Activated naive CD4-positive, alpha-beta T cell treated with anti-CD3 and anti-CD28 coated beads, Interleukin-2, amount 10 ng/mL, durations not matched to agents 7 days and 5 days (primary cell): Measurements from ENCODE around the gene FGFR3.

Source experiments
- CTCF ChIA-PET: fragments of 350-600 bp; sonication (Branson Sonifier 250); formaldehyde crosslinking; loops from one replicate; lab custom pipeline; 2021; ENCODE audit warnings: antibody characterized with exemption; lab: Charles Lee
- DNase-seq: peaks from one replicate; pipeline ENCODE4 v3.0.0-alpha.2; 2020
- H3K27ac Mint-ChIP-seq: one replicate; pipeline ENCODE4 v1.8.0; 2021; ENCODE audit warnings: mild to moderate bottlenecking, moderate library complexity, mixed read lengths
- H3K27me3 Mint-ChIP-seq: one replicate; pipeline ENCODE4 v1.8.0; 2021; ENCODE audit warnings: mild to moderate bottlenecking, mixed read lengths
- H3K36me3 Mint-ChIP-seq: one replicate; pipeline ENCODE4 v1.8.0; 2021; ENCODE audit warnings: mixed read lengths
- H3K4me1 Mint-ChIP-seq: one replicate; pipeline ENCODE4 v1.8.0; 2021; ENCODE audit warnings: mixed read lengths
- H3K4me3 Mint-ChIP-seq: one replicate; pipeline ENCODE4 v1.8.0; 2021; ENCODE audit warnings: mild to moderate bottlenecking, moderate library complexity, mixed read lengths
- H3K9me3 Mint-ChIP-seq: one replicate; pipeline ENCODE4 v1.8.0; 2021; ENCODE audit warnings: mixed read lengths

The FGFR3 gene

DNA sequence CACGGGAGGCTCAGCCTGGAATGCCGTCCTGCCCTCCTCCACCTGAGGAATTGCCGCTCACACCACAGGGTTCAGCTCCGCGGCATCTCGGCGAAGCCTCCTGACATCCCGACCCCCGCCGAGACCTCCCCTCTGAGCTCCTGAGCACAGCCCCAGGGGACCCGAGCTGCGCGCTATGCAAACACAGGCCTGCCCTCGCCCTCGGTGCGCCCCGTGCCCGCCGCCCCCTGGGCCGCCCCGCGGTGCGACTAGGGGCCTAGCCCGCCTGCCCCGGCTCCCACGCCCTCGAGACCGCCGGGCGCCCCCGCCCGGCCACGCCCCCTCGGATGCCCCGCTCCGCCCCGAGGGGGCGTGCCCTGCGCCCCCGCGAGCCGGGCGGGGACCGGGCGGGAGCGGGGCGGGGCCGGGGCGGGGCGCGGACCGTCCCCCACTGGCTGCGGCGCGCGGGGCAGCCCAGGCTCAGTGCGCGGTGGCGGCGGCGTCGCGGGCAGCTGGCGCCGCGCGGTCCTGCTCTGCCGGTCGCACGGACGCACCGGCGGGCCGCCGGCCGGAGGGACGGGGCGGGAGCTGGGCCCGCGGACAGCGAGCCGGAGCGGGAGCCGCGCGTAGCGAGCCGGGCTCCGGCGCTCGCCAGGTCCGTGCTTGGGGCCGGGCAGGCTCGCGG, at the start of gene FGFR3:
Gene FGFR3, plus strand, starts transcription at position 462 of the 664 bp plus-strand sequence. CDS start 642 bp downstream, outside the sequence.
- peaks cover 2% of the 10 kb centered on the region for H3K4me1 Mint-ChIP-seq
- H3K9me3 Mint-ChIP-seq = no peaks in the 10 kb centered on the region
- peak; percentile 49 for DNase-seq
- peak within 1 kb of the TSS; percentile 33 for H3K4me3 Mint-ChIP-seq
- H3K27ac Mint-ChIP-seq = no peak within 1 kb of the TSS
- CTCF ChIA-PET = interaction anchor here (1.6 kb wide), 1 partner anchor 16 kb away, joined by 5 read pairs; no protein-coding TSS in a partner anchor
- H3K36me3 Mint-ChIP-seq = no peaks in the 10 kb centered on the region
- peaks cover 70% of the 10 kb centered on the region for H3K27me3 Mint-ChIP-seq

DNA sequence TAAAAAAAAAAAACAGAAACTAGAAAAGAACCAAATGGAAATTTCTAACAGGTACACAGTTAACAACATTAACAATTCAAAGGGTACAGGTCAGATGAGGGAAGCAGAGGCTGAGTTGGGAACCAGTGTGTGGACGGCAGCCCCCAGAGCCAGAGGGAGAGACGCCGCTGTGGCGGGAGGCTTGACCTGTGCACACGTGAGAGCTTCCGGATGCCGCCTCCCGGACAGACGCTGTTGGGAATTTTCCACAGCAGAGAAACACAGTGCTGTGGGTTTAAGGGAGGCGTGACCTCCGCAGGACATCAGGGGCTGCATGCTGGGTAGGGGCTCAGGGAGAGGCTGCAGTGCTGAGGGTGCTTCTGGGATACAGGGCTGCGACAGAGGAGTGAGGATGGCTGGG, 49.5 kb upstream of the FGFR3 start:
- H3K4me1 Mint-ChIP-seq = no peaks in the 10 kb centered on the region
- no peak for DNase-seq
- H3K36me3 Mint-ChIP-seq = peaks cover 48% of the 10 kb centered on the region
- no peak overlapping the region for H3K4me3 Mint-ChIP-seq
- H3K27me3 Mint-ChIP-seq = no peaks in the 10 kb centered on the region
- CTCF ChIA-PET = interaction anchor here (0.6 to 2.8 kb wide), 2 partner anchors 65 to 721 kb away, joined by 3 to 16 read pairs; no protein-coding TSS in a partner anchor
- H3K9me3 Mint-ChIP-seq = peaks cover 4% of the 10 kb centered on the region
- peak overlapping the region; percentile 69 for H3K27ac Mint-ChIP-seq

DNA sequence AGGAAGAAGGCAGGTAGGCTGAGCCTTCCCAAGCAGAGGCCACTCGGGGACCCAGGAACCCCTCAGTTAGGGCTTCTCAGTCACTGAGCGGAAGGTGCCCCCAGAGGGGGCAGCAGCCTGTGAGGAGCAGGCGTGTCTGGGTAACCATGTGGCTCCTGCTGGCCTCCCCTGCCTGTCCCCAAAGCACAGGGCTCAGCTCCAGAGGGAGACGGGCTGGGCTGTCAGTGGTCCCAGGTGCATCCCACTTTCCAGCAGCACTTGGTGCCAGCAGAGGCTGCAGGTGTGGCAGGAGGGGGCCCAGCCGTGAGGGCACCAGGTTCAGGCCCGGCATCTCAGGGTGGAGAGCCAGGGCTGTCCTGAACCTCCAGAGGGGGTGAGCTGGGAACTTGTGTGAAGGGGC, 49.1 kb upstream of the FGFR3 start:
- CTCF ChIA-PET = interaction anchor here (0.6 to 2.8 kb wide), 5 partner anchors 11 to 721 kb away, joined by 3 to 16 read pairs (median 8); no protein-coding TSS in a partner anchor
- no peak for DNase-seq
- Mint-ChIP-seq H3K4me3 (no peak overlapping the region), H3K36me3 (peaks cover 44% of the 10 kb centered on the region), H3K4me1 (no peaks in the 10 kb centered on the region), H3K9me3 (no peaks in the 10 kb centered on the region), H3K27me3 (no peaks in the 10 kb centered on the region), H3K27ac (no peak overlapping the region)

DNA sequence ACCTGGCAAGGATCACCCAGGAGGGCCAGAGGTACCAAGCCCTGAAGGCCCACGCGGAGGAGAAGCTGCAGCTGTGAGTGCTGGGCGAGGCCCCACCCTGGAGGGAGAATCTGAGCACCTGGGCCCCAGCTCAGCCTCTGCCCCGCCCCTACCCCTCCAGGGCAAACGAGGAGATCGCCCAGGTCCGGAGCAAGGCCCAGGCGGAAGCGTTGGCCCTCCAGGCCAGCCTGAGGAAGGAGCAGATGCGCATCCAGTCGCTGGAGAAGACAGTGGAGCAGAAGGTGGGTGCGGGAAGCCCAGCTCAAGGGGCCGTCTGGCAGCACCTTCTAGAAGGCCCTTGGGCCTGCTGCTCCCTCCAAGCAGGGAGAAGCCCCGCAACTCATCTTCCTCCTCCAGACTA, 48.5 kb upstream of the FGFR3 start:
- CTCF ChIA-PET = interaction anchor here (1.4 to 2.8 kb wide), 6 partner anchors 10 to 66 kb away, joined by 3 to 16 read pairs (median 7); no protein-coding TSS in a partner anchor
- Mint-ChIP-seq H3K27ac (peak overlapping the region; percentile 53), H3K27me3 (no peaks in the 10 kb centered on the region), H3K4me1 (no peaks in the 10 kb centered on the region), H3K9me3 (no peaks in the 10 kb centered on the region), H3K4me3 (no peak overlapping the region), H3K36me3 (peaks cover 41% of the 10 kb centered on the region)
- no peak for DNase-seq

DNA sequence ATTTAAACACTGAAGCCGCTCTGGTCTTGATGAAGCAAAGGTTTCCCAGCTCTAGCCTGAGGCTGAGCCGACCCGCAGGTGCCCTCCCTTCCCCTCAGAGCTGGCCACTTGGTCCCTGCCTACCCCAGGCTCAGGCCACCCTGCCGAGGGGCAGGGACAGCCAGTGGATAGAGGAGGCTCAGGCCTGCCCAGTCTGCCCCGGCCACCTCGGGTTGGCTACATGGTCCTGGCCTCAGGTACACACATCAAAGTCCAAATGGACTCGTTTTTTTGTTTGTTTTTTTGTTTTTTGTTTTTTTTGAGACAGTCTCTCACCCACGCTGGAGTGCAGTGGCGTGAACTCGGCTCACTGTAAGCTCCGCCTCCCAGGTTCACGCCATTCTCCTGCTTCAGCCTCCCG, 47.9 kb upstream of the FGFR3 start:
- H3K9me3 Mint-ChIP-seq = no peaks in the 10 kb centered on the region
- no peak overlapping the region for H3K4me3 Mint-ChIP-seq
- H3K4me1 Mint-ChIP-seq = no peaks in the 10 kb centered on the region
- CTCF ChIA-PET = interaction anchor here (0.8 to 2.8 kb wide), 9 partner anchors 9 to 200 kb away, joined by 3 to 16 read pairs (median 6); no protein-coding TSS in a partner anchor
- peak overlapping the region; percentile 53 for H3K27ac Mint-ChIP-seq
- peaks cover 39% of the 10 kb centered on the region for H3K36me3 Mint-ChIP-seq
- no peak for DNase-seq
- no peaks in the 10 kb centered on the region for H3K27me3 Mint-ChIP-seq

DNA sequence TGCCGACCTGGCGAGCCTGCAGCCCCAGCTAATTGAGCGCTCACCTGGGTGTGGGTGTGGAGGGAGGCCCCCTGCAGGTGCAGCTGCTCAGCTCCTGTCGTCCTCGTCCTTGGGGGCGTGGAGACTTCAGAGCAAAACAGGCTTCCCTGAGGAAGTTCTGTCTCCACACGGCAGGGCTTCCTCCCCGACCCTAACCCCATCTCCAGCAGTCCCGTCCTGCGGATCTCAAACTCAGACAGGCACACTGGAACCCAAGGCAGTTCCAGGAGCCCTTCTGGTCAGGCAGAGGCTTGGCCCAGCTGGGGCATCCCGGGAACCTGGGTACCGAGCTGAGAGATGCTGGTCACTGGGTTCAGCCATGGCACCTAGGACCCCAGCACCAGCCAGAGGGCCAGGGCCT, 47.4 kb upstream of the FGFR3 start:
- H3K4me1 Mint-ChIP-seq = peaks cover 2% of the 10 kb centered on the region
- DNase-seq = no peak
- CTCF ChIA-PET = interaction anchor here (0.8 to 2.8 kb wide), 9 partner anchors 9 to 199 kb away, joined by 3 to 16 read pairs (median 6); no protein-coding TSS in a partner anchor
- H3K9me3 Mint-ChIP-seq = no peaks in the 10 kb centered on the region
- H3K27ac Mint-ChIP-seq = no peak overlapping the region
- peaks cover 34% of the 10 kb centered on the region for H3K36me3 Mint-ChIP-seq
- no peak overlapping the region for H3K4me3 Mint-ChIP-seq
- H3K27me3 Mint-ChIP-seq = no peaks in the 10 kb centered on the region

DNA sequence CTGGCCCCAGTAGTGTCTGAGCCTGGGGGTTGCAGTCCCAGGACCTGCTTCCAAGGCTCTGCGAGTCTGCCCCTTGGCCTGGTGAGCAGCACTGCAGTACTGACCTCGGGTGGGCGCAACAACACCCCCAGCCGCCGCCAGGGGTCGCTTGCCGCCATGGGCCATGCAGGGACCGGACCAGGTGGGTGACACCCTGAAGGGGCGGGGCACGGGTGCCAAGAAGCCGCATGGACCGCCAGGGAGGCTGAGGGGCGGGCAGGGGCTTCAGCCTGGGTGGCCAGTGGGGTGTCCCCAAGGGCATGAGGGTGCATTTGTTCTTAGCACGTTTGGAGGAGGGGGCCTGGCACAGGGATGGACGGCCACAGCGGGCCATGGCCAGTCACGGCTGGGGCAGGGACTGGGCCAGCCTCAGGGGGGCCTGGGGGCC, 46.8 kb upstream of the FGFR3 start:
- peak; percentile 85 for DNase-seq
- no peak overlapping the region for H3K4me3 Mint-ChIP-seq
- CTCF ChIA-PET = interaction anchor here (1.2 to 2.8 kb wide), 5 partner anchors 8 to 199 kb away, joined by 3 to 16 read pairs (median 4); no protein-coding TSS in a partner anchor
- H3K36me3 Mint-ChIP-seq = peaks cover 28% of the 10 kb centered on the region
- H3K9me3 Mint-ChIP-seq = no peaks in the 10 kb centered on the region
- peaks cover 5% of the 10 kb centered on the region for H3K4me1 Mint-ChIP-seq
- no peak overlapping the region for H3K27ac Mint-ChIP-seq
- H3K27me3 Mint-ChIP-seq = no peaks in the 10 kb centered on the region

DNA sequence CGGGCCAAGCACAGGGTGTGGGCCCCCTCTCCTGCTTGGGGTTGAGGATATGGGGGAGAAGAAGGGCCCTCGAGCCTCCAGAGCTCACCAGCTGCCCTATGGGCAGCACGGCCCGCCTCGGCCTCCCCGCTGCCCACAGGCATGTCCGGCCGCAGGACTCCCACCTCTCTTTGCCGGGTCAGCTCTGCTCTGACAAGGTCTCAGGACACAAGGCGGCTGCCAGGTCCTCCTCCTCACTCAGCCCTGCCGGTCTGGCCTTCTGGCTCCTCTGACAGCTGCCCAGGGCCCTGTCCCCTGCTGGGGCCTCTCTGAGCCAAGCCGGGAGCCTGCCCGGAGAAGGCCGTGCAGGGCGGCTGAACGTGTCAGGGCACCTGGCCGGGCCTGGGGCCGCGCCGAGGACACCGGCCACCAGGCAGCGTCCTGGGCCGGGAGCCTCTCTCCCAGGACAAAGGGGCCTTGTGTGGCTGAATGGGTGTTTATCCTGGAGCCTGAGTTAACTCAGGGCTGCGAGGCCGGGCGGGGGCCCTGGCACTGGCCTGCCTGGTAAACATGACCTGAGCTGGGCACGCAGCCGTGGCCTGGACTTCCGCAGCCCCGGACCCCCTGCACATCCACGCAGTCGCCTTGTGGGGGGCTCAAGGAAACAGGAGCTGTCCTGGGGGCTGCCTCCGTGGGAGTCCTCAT, 46.0 kb upstream of the FGFR3 start:
- CTCF ChIA-PET = interaction anchor here (1.1 to 2.6 kb wide), 7 partner anchors 17 to 153 kb away, joined by 3 to 63 read pairs (median 4); no protein-coding TSS in a partner anchor
- H3K4me3 Mint-ChIP-seq = no peak overlapping the region
- no peaks in the 10 kb centered on the region for H3K27me3 Mint-ChIP-seq
- peaks cover 23% of the 10 kb centered on the region for H3K36me3 Mint-ChIP-seq
- no peak overlapping the region for H3K27ac Mint-ChIP-seq
- no peak for DNase-seq
- no peaks in the 10 kb centered on the region for H3K9me3 Mint-ChIP-seq
- peaks cover 5% of the 10 kb centered on the region for H3K4me1 Mint-ChIP-seq

DNA sequence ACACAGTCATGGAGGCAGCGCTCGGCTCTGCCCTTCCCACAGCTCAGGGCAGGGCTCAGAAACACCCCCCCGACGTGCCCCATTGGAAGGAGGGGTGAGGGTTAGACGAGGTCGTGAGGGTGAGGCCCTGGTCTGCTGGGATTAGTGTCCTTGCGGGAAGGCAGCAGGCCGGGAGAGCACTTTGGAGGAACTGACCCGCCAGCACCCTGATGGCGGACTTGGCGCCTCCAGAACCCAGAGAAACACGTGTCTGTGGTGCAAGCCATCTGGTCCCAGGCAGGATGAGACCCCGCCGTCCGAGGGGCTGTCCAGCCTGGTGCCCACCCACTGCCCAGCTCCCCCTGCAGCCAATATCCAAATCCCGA, 45.5 kb upstream of the FGFR3 start:
- peaks cover 6% of the 10 kb centered on the region for H3K4me1 Mint-ChIP-seq
- peaks cover 20% of the 10 kb centered on the region for H3K36me3 Mint-ChIP-seq
- no peak for DNase-seq
- H3K27ac Mint-ChIP-seq = no peak overlapping the region
- no peaks in the 10 kb centered on the region for H3K27me3 Mint-ChIP-seq
- CTCF ChIA-PET = interaction anchor here (1.0 to 2.6 kb wide), 11 partner anchors 10 to 152 kb away, joined by 3 to 63 read pairs (median 5); no protein-coding TSS in a partner anchor
- H3K4me3 Mint-ChIP-seq = no peak overlapping the region
- no peaks in the 10 kb centered on the region for H3K9me3 Mint-ChIP-seq

DNA sequence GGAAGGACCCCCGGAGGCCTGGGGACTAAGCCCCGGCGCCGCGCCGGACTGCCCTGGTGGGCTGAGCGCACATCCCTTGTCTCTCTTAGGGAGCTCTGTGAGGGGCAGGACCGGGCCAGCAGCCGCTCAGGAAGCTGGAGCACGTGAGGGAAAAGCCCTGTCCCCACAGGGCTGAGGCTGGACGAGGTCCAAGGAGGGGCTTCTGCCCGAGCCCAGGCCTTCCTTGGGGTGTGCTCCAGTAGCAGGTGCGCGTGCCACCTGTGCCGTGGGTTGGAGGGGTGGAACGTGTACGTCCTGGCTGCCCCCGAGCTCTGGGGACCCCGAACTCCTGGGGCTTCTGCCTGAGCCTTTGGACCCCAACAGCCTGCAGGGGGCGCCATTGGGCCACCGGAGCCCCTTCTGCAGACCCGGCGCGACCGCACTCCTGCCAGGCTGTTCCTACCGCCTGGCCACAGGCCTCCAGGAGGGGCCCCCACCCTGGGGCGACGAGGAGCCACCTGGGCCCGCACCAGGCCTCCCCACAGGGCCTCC, 44.6 kb upstream of the FGFR3 start:
- H3K4me1 Mint-ChIP-seq = peaks cover 12% of the 10 kb centered on the region
- H3K27me3 Mint-ChIP-seq = no peaks in the 10 kb centered on the region
- peak; percentile 90 for DNase-seq
- no peak overlapping the region for H3K27ac Mint-ChIP-seq
- CTCF ChIA-PET = interaction anchor here (0.6 to 2.6 kb wide), 20 partner anchors 9 to 151 kb away, joined by 3 to 63 read pairs (median 4); no protein-coding TSS in a partner anchor
- peaks cover 13% of the 10 kb centered on the region for H3K36me3 Mint-ChIP-seq
- no peaks in the 10 kb centered on the region for H3K9me3 Mint-ChIP-seq
- H3K4me3 Mint-ChIP-seq = no peak overlapping the region

DNA sequence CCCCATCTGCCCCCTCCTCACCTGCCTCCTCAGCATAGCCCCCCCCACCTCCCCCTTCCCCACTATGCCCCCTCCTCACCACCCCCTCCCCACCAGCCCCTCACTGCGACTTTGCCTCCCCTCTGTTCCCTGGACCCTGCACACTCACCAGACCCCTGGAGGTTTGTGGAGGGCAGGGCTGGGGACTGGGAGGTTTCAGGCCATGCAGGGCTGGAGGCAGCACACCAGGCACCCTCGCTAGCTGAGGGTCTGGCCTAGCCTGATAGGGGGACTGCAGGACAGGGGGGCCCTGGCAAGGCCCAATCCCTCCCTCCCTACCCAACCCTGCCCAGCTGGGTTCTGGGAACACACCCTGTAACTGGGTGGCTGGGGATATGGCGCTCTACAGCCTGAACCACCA, 43.7 kb upstream of the FGFR3 start:
- DNase-seq = no peak
- Mint-ChIP-seq H3K36me3 (peaks cover 9% of the 10 kb centered on the region), H3K4me3 (no peak overlapping the region), H3K4me1 (peaks cover 12% of the 10 kb centered on the region), H3K27me3 (no peaks in the 10 kb centered on the region), H3K9me3 (no peaks in the 10 kb centered on the region), H3K27ac (no peak overlapping the region)
- CTCF ChIA-PET = no interaction called here

DNA sequence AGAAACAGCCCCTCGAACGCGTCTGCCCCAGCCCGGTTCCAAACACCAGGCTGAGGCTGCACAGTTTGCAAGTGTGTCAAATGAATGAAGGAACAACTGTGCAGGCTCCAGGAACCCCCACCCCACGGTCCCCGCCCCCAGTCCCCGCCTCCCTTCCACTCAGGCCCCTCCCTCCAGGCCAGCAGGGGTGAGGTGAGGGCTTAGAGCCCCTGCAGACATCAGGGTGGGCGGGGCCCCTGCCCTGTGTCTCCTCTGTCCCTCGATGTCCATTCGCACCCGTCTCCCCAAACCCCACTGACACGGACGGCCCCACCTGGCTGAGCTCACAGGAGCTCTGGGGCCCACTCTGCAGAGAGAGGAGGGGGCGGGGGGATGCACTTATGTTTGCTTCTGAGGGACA, 43.3 kb upstream of the FGFR3 start:
- Mint-ChIP-seq H3K27ac (no peak overlapping the region), H3K27me3 (no peaks in the 10 kb centered on the region), H3K4me1 (peaks cover 12% of the 10 kb centered on the region), H3K9me3 (no peaks in the 10 kb centered on the region), H3K36me3 (peaks cover 6% of the 10 kb centered on the region), H3K4me3 (no peak overlapping the region)
- DNase-seq = no peak
- CTCF ChIA-PET = no interaction called here

DNA sequence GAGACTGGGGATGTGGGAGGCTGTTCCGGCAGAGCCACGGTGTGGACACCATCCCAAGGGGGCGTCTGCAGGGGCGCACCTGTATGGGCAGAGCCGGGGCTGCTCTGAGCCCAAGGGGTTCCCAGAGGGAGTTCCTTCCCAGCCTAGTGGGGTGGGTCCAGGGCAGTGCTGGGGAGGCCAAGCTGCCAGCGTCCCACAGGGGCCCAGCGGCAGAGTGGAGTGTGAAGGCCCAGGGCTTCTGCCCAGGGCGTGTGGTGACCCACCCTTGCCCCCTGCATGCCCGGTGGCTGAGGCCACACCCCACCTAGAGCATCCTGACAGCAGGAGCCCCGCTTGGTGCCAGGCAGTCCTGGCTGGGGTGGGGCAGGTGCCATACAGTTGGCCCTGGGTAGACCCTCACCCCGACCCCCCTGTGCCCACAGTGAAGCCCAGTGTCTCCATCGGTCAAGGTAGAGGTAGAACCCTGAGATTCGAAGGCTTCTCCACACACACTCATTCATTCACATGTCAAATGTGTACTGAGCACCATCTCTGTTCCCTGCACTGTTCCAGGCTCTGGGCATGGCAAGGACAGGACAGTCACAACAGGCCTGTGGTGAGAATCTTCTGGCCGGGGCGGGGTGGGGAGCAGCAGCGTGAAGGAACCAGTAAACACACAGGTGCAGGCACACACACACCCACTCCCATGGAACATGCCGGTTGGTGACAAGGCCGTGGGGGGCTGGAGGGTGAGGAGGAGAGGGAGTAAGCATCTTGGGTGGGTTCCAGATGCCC, 42.5 kb upstream of the FGFR3 start:
- H3K4me1 Mint-ChIP-seq = peaks cover 12% of the 10 kb centered on the region
- CTCF ChIA-PET = interaction anchor here (1.3 to 2.8 kb wide), 2 partner anchors 59 to 149 kb away, joined by 3 to 25 read pairs; no protein-coding TSS in a partner anchor

More for the DNA sequence above, 42.5 kb upstream of the FGFR3 start:
- DNase-seq = no peak
- Mint-ChIP-seq H3K27me3 (no peaks in the 10 kb centered on the region), H3K9me3 (no peaks in the 10 kb centered on the region), H3K36me3 (no peaks in the 10 kb centered on the region), H3K4me3 (no peak overlapping the region), H3K27ac (no peak overlapping the region)
